SK-N-DZ (cell line): Measurements from ENCODE around the gene HDAC4.

Experiments
- DNase-seq: peaks from one replicate; pipeline ENCODE4 v3.0.0-alpha.2; 2015; ENCODE audit warnings: low spot score

The HDAC4 gene

DNA sequence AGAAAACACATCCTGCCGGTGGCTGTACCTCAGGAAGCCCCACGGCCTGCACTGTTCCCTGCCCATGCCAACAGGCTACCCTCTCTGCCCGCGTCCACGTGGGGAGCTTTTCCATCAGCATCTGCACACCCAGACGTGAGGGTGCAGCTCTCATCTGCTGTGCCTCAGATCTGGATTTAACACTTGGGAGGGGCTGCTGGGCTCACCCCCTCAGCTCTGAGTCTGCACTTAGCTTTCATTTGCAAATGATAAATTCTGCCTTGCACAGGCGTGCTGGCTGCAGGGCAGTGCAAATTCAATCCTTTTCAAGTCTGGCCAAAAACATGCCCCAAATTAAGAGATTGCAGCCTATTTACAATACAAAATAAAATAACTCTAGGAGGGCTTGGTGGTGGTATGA, 307.3 kb downstream of the HDAC4 start:
- no peak for DNase-seq

DNA sequence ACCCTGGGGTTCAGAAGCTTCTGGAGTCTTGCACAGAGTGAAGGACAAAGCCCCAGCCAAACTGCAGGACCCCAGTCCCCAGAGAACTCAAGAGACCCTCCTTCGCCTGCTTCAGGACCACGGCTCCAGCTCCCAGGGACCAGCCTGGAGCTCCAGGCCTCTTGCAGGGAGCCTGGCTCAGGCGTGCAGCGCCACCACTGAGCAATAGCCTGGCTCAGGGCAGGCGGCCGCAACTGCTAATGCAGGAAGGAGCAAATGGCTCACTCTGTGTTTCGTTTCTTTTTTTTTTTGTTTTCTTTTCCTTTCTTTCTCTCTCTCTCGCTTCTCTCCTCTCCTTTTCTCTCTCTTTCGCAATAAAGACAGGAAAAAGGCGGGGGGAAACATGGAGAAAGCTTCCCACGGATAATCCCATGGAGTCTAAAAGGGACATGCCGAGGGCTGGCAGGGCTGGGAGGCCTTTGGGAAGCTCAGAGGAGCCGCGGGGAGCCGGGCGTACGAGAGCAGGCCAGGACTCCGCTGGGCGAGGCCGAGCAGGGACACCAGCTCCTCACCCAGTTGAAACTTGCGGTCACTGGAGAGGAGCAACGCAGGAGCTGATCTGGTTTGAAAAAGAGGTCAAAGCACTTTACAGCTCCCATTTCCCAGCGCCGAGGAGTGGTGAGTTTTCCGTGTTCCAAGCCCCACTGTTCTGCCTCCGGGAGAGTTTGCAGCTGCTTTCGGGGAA, 308.1 kb downstream of the HDAC4 start:
- no peak for DNase-seq

DNA sequence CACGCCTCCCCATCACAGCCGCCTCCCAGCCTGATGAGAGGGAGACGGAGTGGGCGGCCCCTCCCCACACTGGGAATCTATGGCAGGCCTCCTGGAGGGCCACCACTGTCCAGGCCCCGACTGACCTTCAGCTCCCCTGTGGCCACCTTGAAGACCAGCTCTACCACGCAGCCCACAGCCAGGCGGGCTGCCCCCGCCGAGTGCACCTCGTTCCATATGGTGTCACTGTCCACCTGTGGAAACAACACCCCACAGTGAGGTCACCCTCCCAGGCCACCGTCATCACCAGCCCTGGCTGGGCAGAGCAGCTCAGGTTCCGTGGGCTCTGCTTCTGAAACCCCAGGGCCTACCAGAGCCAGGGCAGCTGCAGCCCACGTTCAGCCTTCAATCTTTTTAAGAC, 310.9 kb downstream of the HDAC4 start:
- DNase-seq, result no peak

DNA sequence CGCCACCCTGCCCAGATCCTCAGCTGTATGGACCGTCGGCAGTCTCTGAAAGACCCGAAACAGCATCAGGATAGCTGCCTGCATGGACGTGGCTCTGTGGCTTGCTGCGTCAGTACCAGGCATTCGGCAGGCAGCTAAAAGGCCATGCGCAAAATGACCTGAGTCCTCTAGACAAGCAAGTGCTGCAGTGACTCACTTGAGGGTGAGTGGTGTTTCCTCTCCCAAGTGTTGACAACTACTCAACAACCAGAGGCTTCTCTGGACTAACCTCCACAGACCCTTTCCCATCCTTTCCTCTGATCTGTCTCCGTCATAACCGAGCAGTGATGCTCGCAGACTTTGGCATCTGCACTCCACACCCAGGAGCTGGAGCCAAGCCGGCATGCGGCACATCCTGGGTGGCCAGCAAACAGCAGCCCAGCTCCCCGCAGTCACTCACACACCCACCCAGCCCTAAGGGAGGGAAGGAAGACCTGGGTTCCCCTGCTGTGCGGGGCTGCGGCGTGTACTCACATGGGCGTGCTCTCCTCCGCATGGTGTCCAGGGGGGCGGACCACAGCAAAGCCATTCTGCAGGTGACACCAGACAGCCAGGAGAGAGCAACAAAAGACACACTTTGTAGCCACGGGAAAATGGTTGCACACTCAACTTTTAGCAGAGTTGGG, 313.6 kb downstream of the HDAC4 start:
- no peak for DNase-seq

DNA sequence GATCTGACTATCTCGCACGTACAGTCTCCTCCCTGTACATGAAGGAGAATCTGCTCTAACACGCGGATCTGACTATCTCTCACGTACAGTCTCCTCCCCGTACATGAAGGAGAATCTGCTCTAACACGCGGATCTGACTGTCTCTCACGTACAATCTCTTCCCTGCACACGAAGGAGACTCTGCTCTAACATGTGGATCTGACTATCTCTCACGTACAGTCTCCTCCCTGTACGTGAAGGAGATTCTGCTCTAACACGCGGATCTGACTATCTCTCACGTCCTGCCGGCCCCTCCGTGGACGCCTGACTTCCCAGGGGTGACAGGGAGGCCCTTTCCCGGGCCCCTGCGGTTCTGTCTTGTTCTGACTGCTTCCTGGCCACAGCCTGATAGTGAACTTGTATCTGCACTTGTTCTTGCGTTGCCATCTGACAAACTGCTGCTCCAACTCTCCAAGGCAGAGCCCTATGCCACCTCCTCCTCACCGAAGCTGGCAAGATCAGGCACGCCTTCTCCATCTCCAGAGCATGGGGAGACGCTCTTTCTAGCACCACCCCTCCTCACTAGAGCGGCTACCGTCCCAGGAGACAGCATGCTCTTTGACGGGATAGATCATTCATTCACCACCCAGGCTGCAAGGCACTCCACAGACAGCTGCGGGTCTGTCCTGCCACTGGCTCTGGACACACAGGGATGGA, 314.3 kb downstream of the HDAC4 start:
- DNase-seq, result no peak

DNA sequence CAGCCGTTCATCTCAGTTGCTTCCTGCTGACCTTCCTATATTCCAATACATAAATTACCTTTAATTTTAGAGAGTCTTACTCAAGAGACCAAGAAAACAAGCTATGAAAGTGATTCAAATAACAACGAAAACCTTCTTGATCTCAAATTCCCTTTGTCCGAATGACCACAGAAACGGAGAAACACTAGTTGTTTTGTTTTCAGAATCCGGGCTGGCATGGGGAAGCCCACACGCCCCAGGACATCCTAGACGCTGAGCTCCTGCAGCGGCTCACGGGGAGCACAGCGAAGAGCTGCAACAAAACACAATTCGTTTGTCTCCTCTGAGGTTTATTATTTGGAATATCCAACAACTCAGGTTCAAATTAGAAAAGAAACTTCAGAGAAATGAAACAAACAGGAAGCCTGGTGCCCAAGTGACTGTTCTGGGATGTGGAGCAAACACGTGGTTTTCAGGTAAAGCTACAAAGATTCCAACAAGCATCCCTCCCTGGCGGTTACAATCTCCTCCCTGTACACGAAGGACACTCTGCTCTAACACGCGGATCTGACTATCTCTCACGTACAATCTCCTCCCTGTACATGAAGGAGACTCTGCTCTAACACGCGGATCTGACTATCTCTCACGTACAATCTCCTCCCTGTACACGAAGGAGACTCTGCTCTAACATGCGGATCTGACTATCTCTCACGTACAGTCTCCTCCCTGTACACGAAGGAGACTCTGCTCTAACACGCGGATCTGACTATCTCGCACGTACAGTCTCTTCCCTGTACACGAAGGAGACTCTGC, 315.4 kb downstream of the HDAC4 start:
- DNase-seq, result no peak

DNA sequence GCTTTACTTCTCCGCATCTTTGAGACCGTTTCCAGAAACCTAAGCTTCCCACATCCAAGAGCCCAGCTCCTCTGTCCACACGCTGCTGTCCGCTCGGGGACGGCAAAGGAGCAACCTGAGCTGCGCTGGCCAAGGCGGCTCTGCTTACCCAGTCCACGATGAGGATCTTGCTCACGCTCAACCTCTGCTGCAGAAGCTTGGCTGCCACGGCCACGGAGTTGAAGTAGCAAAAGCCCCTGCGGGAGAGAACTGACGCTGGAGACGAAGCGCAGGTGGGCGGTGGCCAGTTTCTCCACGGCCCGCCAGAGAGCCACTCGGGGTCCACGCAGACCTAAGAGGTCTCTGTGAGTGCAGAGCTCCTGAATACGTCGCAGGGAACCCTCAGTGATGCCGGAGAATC, 316.8 kb downstream of the HDAC4 start:
- no peak for DNase-seq

DNA sequence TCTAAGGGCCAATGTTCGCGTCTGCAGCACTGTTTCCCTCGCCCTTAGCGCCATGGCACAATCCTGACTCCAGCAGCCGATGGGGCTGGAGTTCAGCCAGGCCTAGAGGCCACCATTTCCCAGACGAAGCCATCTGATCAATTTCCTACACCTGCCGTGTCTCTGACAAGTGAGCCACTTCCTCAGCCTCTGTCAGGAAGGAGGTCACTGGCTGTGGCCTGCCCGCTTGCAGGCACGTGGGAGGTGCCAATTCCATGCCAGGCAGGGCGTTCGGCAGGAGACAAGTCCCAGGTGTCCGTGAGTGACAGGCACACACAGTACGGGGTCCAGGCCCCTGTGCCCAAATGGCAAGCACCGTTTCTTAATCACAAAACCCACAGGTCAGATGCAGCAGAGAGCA, 318.4 kb downstream of the HDAC4 start:
- no peak for DNase-seq

DNA sequence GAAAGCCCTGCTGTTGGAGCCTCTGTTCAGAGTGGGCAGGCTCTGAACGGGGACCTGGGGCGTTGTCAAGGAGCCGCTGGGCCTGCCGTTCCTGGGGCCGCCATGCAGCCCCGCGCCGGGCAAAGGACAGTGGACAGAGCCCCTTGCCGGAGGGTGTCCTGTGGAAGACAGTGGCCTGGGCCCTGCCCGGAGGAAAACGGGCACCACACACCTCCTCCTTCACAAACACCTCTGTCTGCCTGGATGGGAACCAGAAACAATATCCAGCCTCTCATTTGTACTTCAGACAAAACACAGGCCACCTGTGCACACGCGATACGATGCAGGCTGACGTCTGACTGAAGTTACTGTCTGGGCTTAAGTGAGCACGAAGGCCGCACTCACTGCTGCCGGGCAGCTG, 319.2 kb downstream of the HDAC4 start:
- peak; percentile 62 for DNase-seq

DNA sequence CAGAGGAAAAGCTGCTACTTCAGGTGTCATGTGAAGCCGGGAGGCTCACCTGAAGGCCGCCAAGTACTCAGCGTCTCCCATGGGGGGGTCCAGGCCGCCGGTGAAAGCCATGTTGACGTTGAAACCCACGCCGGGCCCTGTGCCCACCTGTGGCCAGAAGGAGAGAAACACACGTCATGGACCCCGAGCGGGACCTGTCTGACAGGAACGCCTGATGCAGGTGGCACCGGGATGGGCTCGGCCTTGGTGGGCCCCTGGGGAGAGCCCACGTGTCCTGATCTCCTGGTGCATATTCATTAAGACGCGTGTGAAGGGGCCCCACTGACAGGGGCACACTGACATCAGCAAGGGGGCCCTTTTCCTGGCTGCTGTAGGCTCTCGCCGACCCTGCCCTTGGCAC, 319.8 kb downstream of the HDAC4 start:
- no peak for DNase-seq

DNA sequence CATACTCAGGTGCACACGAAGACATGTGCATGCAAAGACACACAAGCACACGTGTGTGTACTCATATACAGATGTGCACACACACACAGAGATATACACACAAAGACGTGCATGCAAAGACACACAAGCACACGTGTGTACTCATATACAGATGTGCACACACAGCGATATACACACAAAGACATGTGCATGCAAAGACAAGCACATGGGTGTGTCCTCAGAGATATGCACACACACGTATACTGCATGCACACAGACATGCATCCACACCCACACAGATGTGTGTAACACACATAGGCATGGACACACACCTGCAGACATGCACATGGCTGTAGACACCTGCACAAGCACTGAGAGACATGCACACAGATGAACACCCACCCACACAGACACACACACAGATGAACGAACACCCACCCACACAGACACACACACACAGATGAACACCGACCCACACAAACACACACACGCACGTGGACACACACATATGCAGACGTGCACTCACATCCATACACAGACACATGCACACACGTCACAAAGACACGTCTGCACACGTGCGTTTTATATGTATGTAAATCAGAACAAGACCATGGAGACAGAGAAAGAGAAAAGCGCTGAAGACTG, 321.0 kb downstream of the HDAC4 start:
- no peak for DNase-seq

DNA sequence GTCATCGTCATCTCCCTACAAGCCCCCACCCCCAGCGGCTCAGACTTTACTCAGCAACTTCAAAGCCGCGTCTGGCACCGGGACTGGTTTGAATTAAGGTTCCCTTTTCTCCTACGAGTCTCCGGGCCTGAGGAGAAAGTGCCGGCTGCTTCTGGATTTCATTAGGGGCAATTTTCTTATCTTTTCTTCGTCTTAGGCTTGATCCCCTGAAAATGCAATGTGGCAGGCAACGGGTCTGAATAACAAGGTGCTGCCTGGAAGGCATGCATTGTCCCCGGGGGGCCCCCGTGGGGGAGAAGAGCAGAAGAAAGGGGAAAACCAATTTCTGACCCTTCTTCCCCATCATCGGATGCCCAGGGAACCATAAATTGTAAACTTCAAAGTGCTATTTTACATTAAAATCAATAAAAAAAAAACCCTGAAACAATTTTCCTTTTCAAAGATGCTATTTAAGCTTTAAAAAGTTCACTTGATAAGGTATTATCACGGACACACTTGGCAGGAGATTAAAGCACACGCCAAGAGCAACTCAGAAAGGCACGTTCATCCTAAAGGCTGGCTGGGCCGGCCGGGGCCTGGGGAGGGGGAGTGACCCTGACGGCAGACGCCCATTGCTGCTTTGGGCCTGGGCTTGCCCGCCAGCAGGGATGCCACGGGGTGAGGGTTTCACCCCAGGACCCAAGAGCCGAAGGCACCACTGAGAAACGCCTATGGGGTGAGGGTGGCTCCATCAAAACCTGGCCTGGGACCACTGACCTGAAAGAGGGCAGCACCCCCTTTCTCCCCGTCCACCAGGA, 322.5 kb downstream of the HDAC4 start:
- peak; percentile 83 for DNase-seq

DNA sequence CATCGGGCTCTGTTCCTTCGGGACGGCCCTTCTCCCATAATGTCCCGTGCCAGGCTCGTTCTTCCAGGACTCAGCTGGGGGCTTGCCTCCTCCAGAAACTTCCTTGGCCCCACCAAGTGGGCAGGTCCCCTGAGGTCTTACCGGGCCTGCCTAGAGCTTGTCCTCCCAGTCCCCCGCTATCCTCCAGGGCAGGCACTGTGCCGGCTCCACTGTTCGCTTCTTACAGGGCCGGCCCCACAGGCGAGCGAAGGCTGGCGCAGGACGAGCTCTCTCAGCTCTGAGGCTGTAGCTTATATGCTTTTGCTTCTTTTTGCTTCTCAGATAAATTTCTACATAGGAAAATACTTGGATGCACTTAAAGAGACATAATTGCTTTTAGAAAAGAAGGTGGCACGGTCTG, 323.6 kb downstream of the HDAC4 start:
- DNase-seq, result no peak

DNA sequence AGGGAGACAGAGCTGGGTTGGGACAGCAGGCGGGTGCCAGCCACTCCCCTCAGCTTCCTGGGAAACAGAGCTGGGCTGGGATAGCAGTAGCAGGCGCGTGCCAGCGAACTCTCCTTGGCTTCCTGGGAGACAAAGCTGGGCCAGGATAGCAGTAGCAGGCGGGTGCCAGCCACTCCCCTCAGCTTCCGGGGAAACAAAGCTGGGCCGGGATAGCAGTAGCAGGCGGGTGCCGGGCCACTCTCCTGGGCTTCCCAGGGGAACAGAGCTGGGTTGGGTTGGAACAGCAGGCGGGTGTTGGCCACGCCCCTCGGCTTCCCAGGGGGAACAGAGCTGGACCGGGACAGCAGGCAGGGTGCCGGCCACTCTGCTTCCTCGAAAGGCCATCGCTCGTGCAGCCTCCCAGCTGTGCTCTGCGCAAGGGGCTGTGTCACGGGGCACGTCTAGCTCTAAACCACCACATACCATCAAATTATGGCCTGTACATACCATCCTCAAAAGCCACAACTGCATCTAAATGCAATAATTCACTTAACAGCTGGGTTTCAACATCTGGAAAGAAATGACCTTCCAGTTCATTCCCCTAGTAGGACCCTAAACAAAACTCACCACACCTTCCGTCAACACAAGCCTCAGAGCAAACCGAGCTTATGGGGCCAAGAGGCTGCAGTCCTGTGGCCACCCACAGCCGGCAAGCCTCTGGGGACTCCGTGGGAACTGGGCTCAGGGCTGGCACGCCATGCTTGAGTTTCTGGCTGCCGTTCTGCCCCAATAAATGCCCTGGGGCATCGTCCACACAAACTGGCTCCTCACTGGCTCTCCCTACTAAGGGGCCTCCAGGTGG, 324.7 kb downstream of the HDAC4 start:
- DNase-seq, result no peak

DNA sequence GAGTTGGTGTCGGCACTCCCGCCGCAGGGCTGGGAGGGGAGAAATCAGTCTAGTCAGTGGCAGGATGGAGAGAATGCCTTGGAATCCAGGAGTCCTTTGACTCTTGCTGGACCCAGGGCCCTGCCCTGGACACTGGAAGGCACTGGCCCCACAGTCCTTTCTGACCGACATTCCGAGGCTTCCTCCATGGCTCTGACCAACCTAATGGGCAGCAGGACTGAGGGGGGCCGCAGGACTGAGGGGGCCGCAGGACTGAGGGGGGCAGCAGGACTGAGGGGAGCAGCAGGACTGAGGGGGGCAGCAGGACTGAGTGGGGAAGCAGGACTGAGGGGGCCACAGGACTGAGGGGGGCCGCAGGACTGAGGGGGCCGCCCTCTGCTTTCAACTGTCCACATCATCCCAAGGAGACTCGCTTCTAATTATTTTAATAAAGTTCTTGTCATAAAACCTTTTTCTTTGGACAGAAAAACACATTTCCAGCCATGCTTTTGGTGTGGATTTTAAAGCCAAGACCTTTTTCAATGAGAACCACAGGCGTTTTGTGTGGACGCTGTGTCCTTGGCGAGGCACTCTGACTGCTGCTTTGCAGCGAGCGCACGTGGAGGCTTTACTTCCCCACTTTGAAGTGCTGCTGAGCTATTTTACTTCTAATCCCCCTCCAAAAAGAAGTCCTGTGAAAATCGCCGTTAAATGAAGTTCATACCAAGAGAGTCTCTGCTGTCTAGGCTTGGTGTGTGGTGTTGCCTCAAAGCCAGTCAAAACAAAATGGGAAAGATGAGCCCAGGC, 326.9 kb downstream of the HDAC4 start:
- no peak for DNase-seq

DNA sequence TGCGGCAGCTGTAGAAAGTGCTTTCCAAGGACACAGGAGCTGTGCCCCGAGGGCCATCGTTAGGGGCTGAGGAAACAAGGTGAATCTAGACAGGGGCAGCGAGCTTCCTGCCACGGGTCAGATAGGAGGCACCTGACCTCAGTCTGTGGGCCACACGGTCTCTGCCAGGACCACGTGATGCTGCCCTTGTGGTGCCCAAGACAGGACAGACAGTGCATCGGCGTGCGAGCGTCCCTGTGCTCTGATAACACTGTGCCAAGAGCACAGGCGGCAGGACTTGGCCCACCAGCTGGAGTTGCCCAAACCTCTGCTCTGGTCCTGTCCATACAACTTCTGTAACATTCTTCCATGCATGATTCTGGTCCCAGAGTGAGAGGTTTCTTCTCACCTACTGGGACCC, 327.6 kb downstream of the HDAC4 start:
- DNase-seq, result no peak

DNA sequence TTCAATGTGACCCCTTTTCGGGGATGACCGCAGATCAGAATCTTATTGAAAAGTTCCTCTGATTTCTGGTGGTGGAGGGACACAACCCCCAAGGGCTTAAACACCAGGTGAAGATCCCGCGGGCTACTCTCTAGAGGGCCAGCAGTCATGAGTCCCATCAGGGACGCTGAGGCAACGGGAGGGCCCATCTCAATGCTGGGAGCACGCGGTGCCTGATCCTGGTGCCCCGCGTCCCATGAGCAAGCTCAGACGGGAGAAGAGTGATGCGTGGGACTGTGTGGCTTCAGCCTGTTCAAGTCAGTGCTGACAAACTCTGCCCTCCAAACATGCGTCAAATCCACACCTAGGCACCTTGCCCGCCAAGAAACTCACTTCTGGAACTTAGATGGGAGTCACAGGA, 328.0 kb downstream of the HDAC4 start:
- no peak for DNase-seq

DNA sequence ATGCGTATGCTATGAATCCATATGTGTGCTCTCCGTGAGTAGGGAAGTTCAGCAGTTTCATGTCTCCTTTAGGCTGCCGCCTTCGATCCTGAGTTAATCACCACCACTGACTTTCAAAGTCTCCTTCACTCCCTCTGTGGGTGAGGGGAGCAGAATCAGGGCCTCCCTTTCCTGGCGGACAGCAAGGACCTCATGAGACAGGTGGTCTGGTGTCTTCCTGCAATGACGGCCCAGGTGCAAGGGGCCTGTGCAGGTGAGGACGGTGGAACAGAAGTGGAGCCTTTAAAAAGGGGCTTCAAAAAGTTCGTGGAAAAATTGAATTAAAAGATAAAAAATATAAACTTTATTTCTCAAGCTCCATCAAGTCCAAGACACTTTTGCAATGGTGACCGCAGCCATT, 330.4 kb downstream of the HDAC4 start:
- no peak for DNase-seq
